Right cardiac atrium (tissue), 5 donors: ENCODE data around the gene AMOTL1. TPM values are rescaled to one million over a fixed set of nuclear protein-coding genes. Genes with fewer than 3 reads are reported as not detected.

Source experiments
- ATAC-seq, 2 donors: fragments of 200-7000 bp; cut with Tn5 transposase; one replicate each; pipeline versions ENCODE4 v1.8.0 to v1.9.1; 2020; ENCODE audit warnings: moderate library complexity in 2 of 2, mild to moderate bottlenecking in 1 of 2
- DNase-seq, 3 donors: peaks; one replicate each; pipeline ENCODE4 v3.0.0-alpha.2; 2020
- H3K27ac ChIP-seq: one replicate; pipeline ENCODE4 v1.5.1; 2013; ENCODE audit warnings: mild to moderate bottlenecking, low read length, control low read depth, moderate library complexity
- H3K27me3 ChIP-seq: one replicate; pipeline ENCODE4 v1.6.1; 2013; ENCODE audit not compliant: control insufficient read depth, insufficient read depth
- H3K4me1 ChIP-seq: one replicate; pipeline ENCODE4 v1.6.1; 2013; ENCODE audit warnings: low read length; ENCODE audit not compliant: control insufficient read depth, insufficient read depth
- H3K4me3 ChIP-seq: one replicate; pipeline ENCODE4 v1.5.1; 2013; ENCODE audit warnings: low read length, control low read depth
- H3K9me3 ChIP-seq: one replicate; pipeline ENCODE4 v1.6.1; 2013; ENCODE audit warnings: low read length; ENCODE audit not compliant: control insufficient read depth
- WGBS: extraction: QIAGEN DNeasy Blood & Tissue Kit; methylation state at CpG from one replicate; pipeline ENCODE4 v1.1.7; 2013; 5-methylcytosine and 5-hydroxymethylcytosine counted together
- intact Hi-C, 4 donors: fragments of 100-400 bp; cut with DNase I; formaldehyde crosslinking; loops; one replicate each; pipeline versions ENCODE4 v1.11.0 to v1.14.0; 2022 to 2023
- long read RNA-seq, 4 donors: library from polyadenylated mRNA; unstranded; transcript quantifications; one replicate each; pipeline ENCODE4 v2.0.0, GENCODE V29; 2020 to 2021
- polyA plus RNA-seq: library from polyadenylated mRNA; stranded (reverse); fragments of 200-250 nt; gene quantifications from one replicate; pipeline ENCODE4 v1.2.3, GENCODE V29; 2013
- total RNA-seq, 4 donors: library from RNA; stranded (reverse); fragmentation: NEBNext Ultra II Directional; extraction: Animal tissue kit (Norgen Biotek cat#: 25700); gene quantifications; one replicate each; pipeline ENCODE4 v1.2.1, GENCODE V29; 2021
- donor health status: healthy with polysubstance abuse.
- donor health status: DM: no; HTN: yes; CAD: no.
- donor health status: DM: no; HTN: no; CAD: no.
- donor health status: DM: no; HTN: yes; CAD: no; lungs with severe emphysema.
- donor health status: DM: yes; HTN: yes; CAD: no.

The AMOTL1 gene
- total RNA-seq (10 to 100 TPM; 46.6 to 84.1 (median 55.3) TPM), polyA plus RNA-seq (15.2 TPM)
- long read RNA-seq, donor 1, full-length matches to known transcripts, result 8 of 69 reads
- long read RNA-seq, donor 1, partial matches to known transcripts, result 20 of 69 reads
- long read RNA-seq, donor 1, other reads (novel, unspliced or antisense), result 41 of 69 reads
- long read RNA-seq, donor 2, full-length matches to known transcripts, result 2 of 8 reads
- long read RNA-seq, donor 2, partial matches to known transcripts, result 1 of 8 reads
- long read RNA-seq, donor 2, other reads (novel, unspliced or antisense), result 5 of 8 reads
- long read RNA-seq, donor 3, full-length matches to known transcripts, result 30 of 185 reads
- long read RNA-seq, donor 3, partial matches to known transcripts, result 56 of 185 reads
- long read RNA-seq, donor 3, other reads (novel, unspliced or antisense), result 99 of 185 reads
- long read RNA-seq, donor 4, full-length matches to known transcripts, result 1 of 8 reads
- long read RNA-seq, donor 4, partial matches to known transcripts, result 4 of 8 reads
- long read RNA-seq, donor 4, other reads (novel, unspliced or antisense), result 3 of 8 reads

- no peaks in the 10 kb centered on the region for H3K27me3 ChIP-seq
- DNase-seq (peak; percentile 97), ATAC-seq (peak; percentile 97 to 98)
- peak within 1 kb of the TSS; percentile 65 for H3K27ac ChIP-seq
- WGBS, result 3% methylated on average over 57 of the region's 57 CpGs
- H3K4me3 ChIP-seq, result peak within 1 kb of the TSS; percentile 69
- H3K4me1 ChIP-seq, result peaks cover 5% of the 10 kb centered on the region
- intact Hi-C loops, result loop anchor here (5.0 to 10.0 kb wide), 2 partner anchors 143 to 146 kb away; no protein-coding TSS in a partner anchor
- no peaks in the 10 kb centered on the region for H3K9me3 ChIP-seq
Observed at GRCh38 chr11:94767701-94768601, at the start of gene AMOTL1. Gene AMOTL1 (plus strand): TSS chr11:94768356. CDS start chr11:94768512, 156 bp downstream.

- Histone ChIP-seq H3K4me3 (no peak overlapping the region), H3K27ac (no peak overlapping the region), H3K9me3 (no peaks in the 10 kb centered on the region), H3K27me3 (no peaks in the 10 kb centered on the region), H3K4me1 (peaks cover under 1% of the 10 kb centered on the region)
- 88% methylated on average over 3 of the region's 3 CpGs for WGBS
- no peak for DNase-seq
- ATAC-seq, result no peak
- intact Hi-C loops, result no loop called here
Observed at GRCh38 chr11:94719876-94720275, 48.3 kb upstream of the AMOTL1 start.

GRCh38 chr11:94721565-94722292, 46.4 kb upstream of the AMOTL1 start:
- no peak for DNase-seq
- WGBS, result 65% methylated on average over 2 of the region's 2 CpGs

GRCh38 chr11:94722735-94723134, 45.4 kb upstream of the AMOTL1 start:
- no peak for DNase-seq
- peaks cover 3% of the 10 kb centered on the region for H3K4me1 ChIP-seq
- H3K4me3 ChIP-seq, result no peak overlapping the region
- H3K27me3 ChIP-seq, result no peaks in the 10 kb centered on the region
- H3K27ac ChIP-seq, result no peak overlapping the region
- H3K9me3 ChIP-seq, result no peaks in the 10 kb centered on the region
- WGBS, result 88% methylated on average over 1 of the region's 1 CpG
- intact Hi-C loops, result no loop called here
- no peak for ATAC-seq

More at GRCh38 chr11:94721565-94722292, 46.4 kb upstream of the AMOTL1 start:
- H3K9me3 ChIP-seq, result no peaks in the 10 kb centered on the region
- H3K27ac ChIP-seq, result no peak overlapping the region
- H3K27me3 ChIP-seq, result no peaks in the 10 kb centered on the region
- intact Hi-C loops, result no loop called here
- H3K4me1 ChIP-seq, result peaks cover 3% of the 10 kb centered on the region
- H3K4me3 ChIP-seq, result no peak overlapping the region
- no peak for ATAC-seq

GRCh38 chr11:94725097-94725496, 43.1 kb upstream of the AMOTL1 start:
- no peak for DNase-seq
- 86% methylated on average over 2 of the region's 2 CpGs for WGBS
- H3K4me1 ChIP-seq, result peaks cover 3% of the 10 kb centered on the region
- intact Hi-C loops, result no loop called here
- H3K4me3 ChIP-seq, result no peak overlapping the region
- H3K27me3 ChIP-seq, result no peaks in the 10 kb centered on the region
- ATAC-seq, result no peak
- H3K27ac ChIP-seq, result no peak overlapping the region
- H3K9me3 ChIP-seq, result no peaks in the 10 kb centered on the region

- Histone ChIP-seq H3K27me3 (no peaks in the 10 kb centered on the region), H3K27ac (no peak overlapping the region), H3K9me3 (no peaks in the 10 kb centered on the region), H3K4me3 (no peak overlapping the region), H3K4me1 (peaks cover 4% of the 10 kb centered on the region)
- DNase-seq (no peak), ATAC-seq (no peak)
- intact Hi-C loops, result no loop called here
- WGBS, result 92% methylated on average over 2 of the region's 2 CpGs
Observed at GRCh38 chr11:94727819-94728218, 40.3 kb upstream of the AMOTL1 start.

- H3K27ac ChIP-seq, result no peak overlapping the region
- H3K4me3 ChIP-seq, result no peak overlapping the region
- 84% methylated on average over 1 of the region's 1 CpG for WGBS
- H3K27me3 ChIP-seq, result no peaks in the 10 kb centered on the region
- no peaks in the 10 kb centered on the region for H3K9me3 ChIP-seq
- no peak for DNase-seq
- peaks cover 4% of the 10 kb centered on the region for H3K4me1 ChIP-seq
- no peak for ATAC-seq
- intact Hi-C loops, result no loop called here
Observed at GRCh38 chr11:94728541-94728940, 39.6 kb upstream of the AMOTL1 start.

- Histone ChIP-seq H3K4me1 (peaks cover 4% of the 10 kb centered on the region), H3K9me3 (no peaks in the 10 kb centered on the region), H3K4me3 (no peak overlapping the region), H3K27me3 (no peaks in the 10 kb centered on the region), H3K27ac (no peak overlapping the region)
- no peak for DNase-seq
- intact Hi-C loops, result no loop called here
- no peak for ATAC-seq
- 96% methylated on average over 7 of the region's 7 CpGs for WGBS
Observed at GRCh38 chr11:94728966-94729751, 39.0 kb upstream of the AMOTL1 start.

GRCh38 chr11:94730153-94730552, 38.0 kb upstream of the AMOTL1 start:
- intact Hi-C loops, result no loop called here
- WGBS, result 95% methylated on average over 1 of the region's 1 CpG
- no peak overlapping the region for H3K4me3 ChIP-seq
- no peak overlapping the region for H3K27ac ChIP-seq
- H3K4me1 ChIP-seq, result peaks cover 2% of the 10 kb centered on the region
- no peaks in the 10 kb centered on the region for H3K27me3 ChIP-seq
- ATAC-seq (no peak), DNase-seq (no peak)
- no peaks in the 10 kb centered on the region for H3K9me3 ChIP-seq
